Body of pancreas (tissue), 4 donors: Measurements from ENCODE around the gene PDE1A. TPM values are rescaled to one million over a fixed set of nuclear protein-coding genes. Genes with fewer than 3 reads are reported as not detected.

Experiments
- ATAC-seq: fragments of 150-250 bp; one replicate; pipeline ENCODE4 v1.9.1; 2016
- DNase-seq, 4 donors: peaks; one replicate each; pipeline ENCODE4 v3.0.0-alpha.2; 2019
- H3K27ac ChIP-seq, 4 donors: fragments of 200-600 bp; sonication (generic); 1 replicate in 3 of 4; 2 replicates in 1 of 4; pipeline versions ENCODE4 v1.5.1 to v1.6.1; 2016 to 2019; ENCODE audit warnings: mild to moderate bottlenecking in 1 of 4, mixed read lengths in 1 of 4, moderate library complexity in 1 of 4
- H3K27me3 ChIP-seq, 2 donors: fragments of 200-600 bp; sonication (generic); one replicate each; pipeline ENCODE4 v1.6.0; 2016; ENCODE audit warnings: mild to moderate bottlenecking in 1 of 2
- H3K36me3 ChIP-seq, 2 donors: fragments of 200-600 bp; sonication (generic); replicated peaks in 1 of 2; 2 replicates each; pipeline ENCODE4 v1.5.1; 2016; ENCODE audit warnings: low read depth in 2 of 2; ENCODE audit not compliant: insufficient read depth in 1 of 2
- H3K4me1 ChIP-seq: fragments of 200-600 bp; sonication (generic); one replicate; pipeline ENCODE4 v1.6.0; 2016
- H3K4me3 ChIP-seq, 2 donors: fragments of 200-600 bp; sonication (generic); 1 replicate in 1 of 2; 2 replicates in 1 of 2; pipeline ENCODE4 v1.5.1; 2016 to 2019
- H3K9me3 ChIP-seq, 3 donors: fragments of 200-600 bp; sonication (generic); 1 replicate in 2 of 3; 2 replicates in 1 of 3; pipeline ENCODE4 v1.5.1; 2016
- POLR2A ChIP-seq, 3 donors: fragments of 450-650 bp; IDR thresholded peaks; one replicate each; pipeline ENCODE4 v1.6.1; 2016; ENCODE audit warnings: antibody characterized with exemption in 3 of 3, mild to moderate bottlenecking in 2 of 3
- WGBS, 2 donors: methylation state at CpG; one replicate each; pipeline ENCODE4 v1.1.5; 2017; 5-methylcytosine and 5-hydroxymethylcytosine counted together
- intact Hi-C: fragments of 100-400 bp; cut with DNase I; formaldehyde crosslinking; loops from one replicate; pipeline ENCODE4 v1.15.1; 2023
- total RNA-seq, 2 donors: library from RNA; depleted of rRNA; stranded (reverse); fragments of >200 nt; gene quantifications; one replicate each; pipeline ENCODE4 v1.1.0, GENCODE V29; 2016
- TF ChIP-seq, protein P1 (sequence below), 7 experiments: fragments of 450-650 bp in 4 of 7; fragments of 200-600 bp in 3 of 7; sonication (generic) in 3 of 7; IDR thresholded peaks; one replicate each; pipeline ENCODE4 v1.5.1; 2016 to 2019; ENCODE audit warnings: antibody characterized with exemption in 7 of 7

PDE1A gene
- total RNA-seq, 2 donors from 2014 or later, result 4.0 to 4.2 TPM

DNA sequence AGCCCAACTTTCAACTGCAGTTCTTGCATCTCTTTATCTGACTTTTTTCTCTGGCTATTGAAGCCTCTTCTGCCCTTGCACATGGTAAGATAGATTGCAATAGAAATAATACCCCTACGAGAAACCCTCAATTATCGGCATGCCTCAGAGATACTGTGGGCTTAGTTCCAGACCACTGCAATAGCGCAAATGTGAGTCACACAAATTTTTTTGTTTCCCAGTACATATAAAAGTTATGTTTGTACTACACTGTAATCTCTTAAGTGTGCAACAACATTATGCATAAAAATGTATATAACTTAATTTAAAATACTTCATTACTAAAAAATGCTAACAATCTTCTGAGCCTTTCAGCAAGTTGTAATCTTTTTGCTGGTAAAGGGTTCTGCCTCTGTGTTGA, 124.7 kb downstream of the PDE1A start:
- Histone ChIP-seq H3K4me3 (no peak overlapping the region), H3K27ac (no peak overlapping the region), H3K4me1 (no peaks in the 10 kb centered on the region), H3K27me3 (no peaks in the 10 kb centered on the region), H3K36me3 (no peaks in the 10 kb centered on the region), H3K9me3 (no peaks in the 10 kb centered on the region)
- no peak for TF ChIP-seq POLR2A (IDR thresholded peaks at IDR 0.05)
- TF ChIP-seq, protein P1, sequence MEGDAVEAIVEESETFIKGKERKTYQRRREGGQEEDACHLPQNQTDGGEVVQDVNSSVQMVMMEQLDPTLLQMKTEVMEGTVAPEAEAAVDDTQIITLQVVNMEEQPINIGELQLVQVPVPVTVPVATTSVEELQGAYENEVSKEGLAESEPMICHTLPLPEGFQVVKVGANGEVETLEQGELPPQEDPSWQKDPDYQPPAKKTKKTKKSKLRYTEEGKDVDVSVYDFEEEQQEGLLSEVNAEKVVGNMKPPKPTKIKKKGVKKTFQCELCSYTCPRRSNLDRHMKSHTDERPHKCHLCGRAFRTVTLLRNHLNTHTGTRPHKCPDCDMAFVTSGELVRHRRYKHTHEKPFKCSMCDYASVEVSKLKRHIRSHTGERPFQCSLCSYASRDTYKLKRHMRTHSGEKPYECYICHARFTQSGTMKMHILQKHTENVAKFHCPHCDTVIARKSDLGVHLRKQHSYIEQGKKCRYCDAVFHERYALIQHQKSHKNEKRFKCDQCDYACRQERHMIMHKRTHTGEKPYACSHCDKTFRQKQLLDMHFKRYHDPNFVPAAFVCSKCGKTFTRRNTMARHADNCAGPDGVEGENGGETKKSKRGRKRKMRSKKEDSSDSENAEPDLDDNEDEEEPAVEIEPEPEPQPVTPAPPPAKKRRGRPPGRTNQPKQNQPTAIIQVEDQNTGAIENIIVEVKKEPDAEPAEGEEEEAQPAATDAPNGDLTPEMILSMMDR (IDR thresholded peaks at IDR 0.05), result no peak
- intact Hi-C loops, result no loop called here
- DNase-seq (no peak), ATAC-seq (no peak)
- WGBS, 2 donors, result 78 to 90% methylated on average over 3 of the region's 3 CpGs

DNA sequence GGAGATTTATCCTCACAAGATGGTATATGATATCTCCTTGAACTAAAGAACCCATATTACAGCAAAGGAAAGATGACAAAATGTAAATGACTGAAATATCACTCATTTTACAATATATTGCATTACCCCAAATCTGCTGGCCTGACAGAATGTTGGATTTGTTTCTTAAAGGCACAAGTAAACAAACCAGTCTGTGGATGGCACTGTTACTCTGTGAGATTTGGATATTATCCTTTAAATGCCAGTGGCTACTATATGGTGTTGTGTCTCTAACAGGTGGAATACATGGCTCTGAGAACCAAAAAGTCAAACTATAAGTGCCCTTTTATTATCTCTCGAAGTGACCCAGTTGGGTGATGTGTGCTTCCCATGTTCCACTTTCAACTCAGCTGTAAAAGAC, 125.7 kb downstream of the PDE1A start:
- intact Hi-C loops, result no loop called here
- 47 to 70% methylated on average over 1 of the region's 1 CpG for WGBS, 2 donors
- H3K27ac ChIP-seq, result no peak overlapping the region
- ATAC-seq (no peak), DNase-seq (no peak)
- TF ChIP-seq, protein P1 (IDR thresholded peaks at IDR 0.05), result no peak
- no peak for TF ChIP-seq POLR2A (IDR thresholded peaks at IDR 0.05)
- no peaks in the 10 kb centered on the region for H3K36me3 ChIP-seq
- H3K27me3 ChIP-seq, result no peaks in the 10 kb centered on the region
- no peaks in the 10 kb centered on the region for H3K9me3 ChIP-seq
- no peaks in the 10 kb centered on the region for H3K4me1 ChIP-seq
- no peak overlapping the region for H3K4me3 ChIP-seq

DNA sequence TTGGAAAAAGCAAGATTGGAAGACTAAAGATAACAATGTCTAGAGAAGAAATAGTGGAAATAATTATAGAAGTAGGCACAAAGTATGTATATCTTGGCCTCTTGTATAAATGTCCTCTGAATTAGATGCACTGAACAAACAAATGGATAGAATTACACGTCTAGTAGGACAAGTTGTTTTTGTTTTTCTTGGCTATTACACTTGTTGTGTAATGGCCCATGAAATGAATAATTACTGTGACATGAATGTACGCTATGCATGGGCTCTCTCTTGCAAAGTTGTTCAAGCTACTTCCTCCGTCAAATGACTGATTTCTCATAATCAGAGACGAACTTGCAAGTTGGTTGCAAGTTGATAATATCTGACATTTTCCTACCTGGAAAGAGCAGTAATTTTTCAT, 126.2 kb downstream of the PDE1A start:
- H3K4me3 ChIP-seq, result no peak overlapping the region
- 60 to 66% methylated on average over 4 of the region's 4 CpGs for WGBS, 2 donors

DNA sequence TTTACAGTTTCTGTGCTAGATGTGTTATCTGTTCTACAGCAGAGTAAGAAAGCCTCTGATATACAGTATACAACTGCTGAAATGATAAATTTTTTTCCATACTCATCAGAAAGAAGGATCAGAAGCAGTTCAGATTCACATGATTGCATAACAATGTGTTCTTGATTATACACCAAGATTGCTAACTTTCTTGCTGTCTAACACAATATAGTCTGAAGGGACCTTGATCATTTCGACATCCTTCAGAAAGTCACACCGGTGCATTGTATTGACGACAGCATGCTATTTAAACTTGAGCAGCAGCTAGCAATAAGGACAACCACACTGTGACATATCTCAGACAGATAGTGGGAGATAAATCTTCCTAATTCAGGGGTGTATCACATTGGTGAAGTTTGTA, 127.2 kb downstream of the PDE1A start:
- no peak for ATAC-seq
- no peaks in the 10 kb centered on the region for H3K27me3 ChIP-seq
- no peak for DNase-seq
- no peaks in the 10 kb centered on the region for H3K9me3 ChIP-seq
- no peaks in the 10 kb centered on the region for H3K36me3 ChIP-seq
- WGBS, 2 donors, result 78 to 89% methylated on average over 3 of the region's 3 CpGs
- H3K27ac ChIP-seq, result no peak overlapping the region
- no peak overlapping the region for H3K4me3 ChIP-seq
- H3K4me1 ChIP-seq, result no peaks in the 10 kb centered on the region
- no peak for TF ChIP-seq POLR2A (IDR thresholded peaks at IDR 0.05)
- TF ChIP-seq, protein P1 (IDR thresholded peaks at IDR 0.05), result no peak
- intact Hi-C loops, result no loop called here

More for the DNA sequence above, 126.2 kb downstream of the PDE1A start:
- Histone ChIP-seq H3K9me3 (no peaks in the 10 kb centered on the region), H3K4me1 (no peaks in the 10 kb centered on the region), H3K36me3 (no peaks in the 10 kb centered on the region), H3K27ac (no peak overlapping the region), H3K27me3 (no peaks in the 10 kb centered on the region)
- intact Hi-C loops, result no loop called here
- DNase-seq (no peak), ATAC-seq (no peak)
- TF ChIP-seq POLR2A (IDR thresholded peaks at IDR 0.05), result no peak
- TF ChIP-seq, protein P1 (IDR thresholded peaks at IDR 0.05), result no peak

DNA sequence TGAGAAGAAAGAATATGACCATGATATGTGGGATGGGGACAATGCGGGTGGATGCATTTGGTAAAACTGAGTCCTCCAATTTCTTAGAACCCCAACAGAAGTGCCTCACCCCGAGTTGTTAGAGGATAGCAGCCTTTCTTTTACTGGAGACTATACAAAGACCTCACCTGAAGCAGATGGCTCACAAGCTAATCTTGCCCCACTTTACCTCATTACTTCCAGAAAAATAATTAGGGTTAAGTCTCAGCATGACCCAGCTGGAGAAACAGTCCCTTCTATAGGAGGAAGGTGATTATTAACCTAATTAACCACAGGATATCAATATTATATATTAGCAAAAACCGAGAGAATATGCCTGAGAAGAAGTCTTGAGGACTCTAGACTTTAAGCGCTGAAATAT, 128.4 kb downstream of the PDE1A start:
- TF ChIP-seq, protein P1 (IDR thresholded peaks at IDR 0.05), result no peak
- no peak for TF ChIP-seq POLR2A (IDR thresholded peaks at IDR 0.05)
- Histone ChIP-seq H3K4me1 (no peaks in the 10 kb centered on the region), H3K36me3 (no peaks in the 10 kb centered on the region), H3K9me3 (no peaks in the 10 kb centered on the region), H3K27me3 (no peaks in the 10 kb centered on the region), H3K4me3 (no peak overlapping the region), H3K27ac (no peak overlapping the region)
- DNase-seq (no peak), ATAC-seq (no peak)
- intact Hi-C loops, result no loop called here
- 68 to 73% methylated on average over 4 of the region's 4 CpGs for WGBS, 2 donors
